ENCODE measurements around the gene OR8H1.

Gene OR8H1

GRCh38 chr11:56292154-56292553 lies at the start of gene OR8H1:
OR8H1 (minus strand) TSS chr11:56292254; CDS start chr11:56291062, 1,192 bp downstream.
- DNase-seq = no peak

- DNase-seq = no peak
Observed at GRCh38 chr11:56340289-56340688, 48.2 kb upstream of the OR8H1 start.

GRCh38 chr11:56333156-56333555 lies 41.1 kb upstream of the OR8H1 start:
- no peak for DNase-seq

GRCh38 chr11:56331861-56332491 lies 39.9 kb upstream of the OR8H1 start:
- no peak for DNase-seq

GRCh38 chr11:56314844-56315243 lies 22.8 kb upstream of the OR8H1 start, which contains the start of gene OR8K3:
OR8K3 (plus strand) TSS chr11:56315144; CDS start chr11:56318307, 3,163 bp downstream.
- no peak for DNase-seq

GRCh38 chr11:56307836-56308235 lies 15.8 kb upstream of the OR8H1 start:
- no peak for DNase-seq

GRCh38 chr11:56296898-56297297 lies 4.8 kb upstream of the OR8H1 start:
- DNase-seq = no peak

GRCh38 chr11:56273854-56274253 lies 18.2 kb downstream of the OR8H1 start, which contains the start of gene OR5T1:
OR5T1 (plus strand) TSS chr11:56274154; CDS start chr11:56275639, 1,485 bp downstream.
- no peak for DNase-seq

GRCh38 chr11:56271092-56271491 lies 21.0 kb downstream of the OR8H1 start:
- no peak for DNase-seq

- no peak for DNase-seq
Observed at GRCh38 chr11:56251954-56252353, 40.1 kb downstream of the OR8H1 start, which contains the start of gene OR5T3. OR5T3 (plus strand) TSS chr11:56252254; CDS start chr11:56252254, 0 bp downstream.

Data from NCI-H1436 treated with DMSO at 0.1 percent for 48 hours (cell line).